Fibroblast of gingiva (primary cell): ENCODE measurements around the gene ACKR2.
"Not testable (repeated sequence)": the region's sequence is repeated elsewhere in the genome, so short reads cannot be mapped to it uniquely, and the experiment has no call there.

ENCODE experiments used
- DNase-seq: peaks from one replicate; pipeline ENCODE4 v3.0.0-alpha.2; 2011; ENCODE audit warnings: low read depth

ACKR2 gene

DNA sequence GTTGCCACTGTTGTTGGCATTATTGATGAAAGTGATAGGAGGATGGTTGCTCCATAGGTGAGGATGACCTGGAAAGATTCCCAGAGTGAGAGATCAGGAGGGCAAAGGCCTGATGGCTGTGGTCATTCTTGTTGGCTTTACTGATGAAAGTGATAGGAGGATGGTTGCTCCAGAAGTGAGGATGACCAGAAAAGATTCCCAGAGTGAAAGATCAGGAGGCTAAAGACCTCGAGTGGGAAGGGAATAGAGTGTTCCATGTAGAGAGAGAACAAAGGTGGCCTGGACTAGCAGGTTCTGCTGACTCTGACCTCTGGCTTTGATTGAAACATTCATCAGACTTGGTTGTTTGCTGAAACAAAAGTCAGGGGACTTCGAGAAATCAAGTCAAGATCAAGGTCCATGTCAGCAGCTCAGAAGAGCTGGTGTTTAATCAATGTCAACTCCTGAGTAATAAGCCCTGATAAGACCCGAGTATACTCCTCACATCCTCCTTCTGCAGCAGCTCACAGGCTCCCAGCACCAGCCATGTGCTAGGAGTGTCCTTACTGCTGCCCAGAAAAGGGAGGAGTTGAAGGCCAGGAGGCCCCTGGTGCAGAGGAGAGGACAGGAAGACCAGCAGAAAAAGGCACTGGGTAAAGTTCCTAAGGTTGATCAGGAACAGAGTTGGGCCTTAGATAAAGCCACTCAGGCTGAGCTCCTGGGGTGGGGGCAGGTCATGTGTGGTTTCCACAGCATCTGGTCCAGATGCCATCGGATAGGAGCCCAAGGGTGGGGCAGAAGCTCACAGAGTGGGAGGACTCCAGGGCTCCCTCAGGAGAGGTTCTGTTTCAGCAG is 46.5 kb downstream of the ACKR2 start:
- no peak for DNase-seq

- DNase-seq: no peak
Observed at GRCh38 chr3:42856544-42856943, 47.3 kb downstream of the ACKR2 start.

DNA sequence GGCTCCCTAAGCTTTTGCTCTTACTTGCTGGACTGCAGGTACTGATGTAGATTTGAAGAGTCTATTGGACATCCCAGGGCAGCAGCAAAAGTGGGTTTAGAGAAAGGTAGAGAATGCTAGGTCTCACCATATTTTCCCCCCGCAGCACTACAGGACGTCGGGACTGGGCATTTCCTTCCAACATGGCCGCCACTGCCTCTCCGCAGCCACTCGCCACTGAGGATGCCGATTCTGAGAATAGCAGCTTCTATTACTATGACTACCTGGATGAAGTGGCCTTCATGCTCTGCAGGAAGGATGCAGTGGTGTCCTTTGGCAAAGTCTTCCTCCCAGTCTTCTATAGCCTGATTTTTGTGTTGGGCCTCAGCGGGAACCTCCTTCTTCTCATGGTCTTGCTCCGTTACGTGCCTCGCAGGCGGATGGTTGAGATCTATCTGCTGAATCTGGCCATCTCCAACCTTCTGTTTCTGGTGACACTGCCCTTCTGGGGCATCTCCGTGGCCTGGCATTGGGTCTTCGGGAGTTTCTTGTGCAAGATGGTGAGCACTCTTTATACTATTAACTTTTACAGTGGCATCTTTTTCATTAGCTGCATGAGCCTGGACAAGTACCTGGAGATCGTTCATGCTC is 55.2 kb downstream of the ACKR2 start:
- no peak for DNase-seq

DNA sequence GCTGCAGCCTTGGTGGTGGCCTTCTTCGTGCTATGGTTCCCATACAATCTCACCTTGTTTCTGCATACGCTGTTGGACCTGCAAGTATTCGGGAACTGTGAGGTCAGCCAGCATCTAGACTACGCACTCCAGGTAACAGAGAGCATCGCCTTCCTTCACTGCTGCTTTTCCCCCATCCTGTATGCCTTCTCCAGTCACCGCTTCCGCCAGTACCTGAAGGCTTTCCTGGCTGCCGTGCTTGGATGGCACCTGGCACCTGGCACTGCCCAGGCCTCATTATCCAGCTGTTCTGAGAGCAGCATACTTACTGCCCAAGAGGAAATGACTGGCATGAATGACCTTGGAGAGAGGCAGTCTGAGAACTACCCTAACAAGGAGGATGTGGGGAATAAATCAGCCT is 56.0 kb downstream of the ACKR2 start:
- no peak for DNase-seq

GRCh38 chr3:42867138-42867537 is 57.9 kb downstream of the ACKR2 start:
- no peak for DNase-seq

GRCh38 chr3:42868841-42869240 is 59.6 kb downstream of the ACKR2 start:
- DNase-seq: no peak

GRCh38 chr3:42871592-42872196 is 62.4 kb downstream of the ACKR2 start:
- DNase-seq: no peak

DNA sequence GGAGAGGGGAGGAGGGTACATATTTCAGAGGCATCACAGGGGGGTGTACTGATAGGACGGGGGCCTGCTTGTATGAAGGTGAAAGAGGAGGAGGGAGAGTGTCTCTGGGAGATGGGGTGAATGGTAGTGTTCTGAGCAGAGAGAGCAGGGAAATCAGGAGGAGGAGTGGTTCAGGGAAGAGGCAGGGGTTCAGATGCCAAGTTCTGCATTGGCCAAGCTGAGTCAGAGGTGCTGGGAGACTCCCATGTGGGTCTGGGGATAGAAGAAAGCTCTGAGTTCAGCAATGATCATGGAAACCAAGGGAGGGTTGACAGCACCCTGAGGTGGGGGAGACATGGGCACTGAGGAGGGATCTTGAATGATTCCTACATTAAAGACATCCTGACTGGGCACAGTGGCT is 63.5 kb downstream of the ACKR2 start:
- DNase-seq: no peak

DNA sequence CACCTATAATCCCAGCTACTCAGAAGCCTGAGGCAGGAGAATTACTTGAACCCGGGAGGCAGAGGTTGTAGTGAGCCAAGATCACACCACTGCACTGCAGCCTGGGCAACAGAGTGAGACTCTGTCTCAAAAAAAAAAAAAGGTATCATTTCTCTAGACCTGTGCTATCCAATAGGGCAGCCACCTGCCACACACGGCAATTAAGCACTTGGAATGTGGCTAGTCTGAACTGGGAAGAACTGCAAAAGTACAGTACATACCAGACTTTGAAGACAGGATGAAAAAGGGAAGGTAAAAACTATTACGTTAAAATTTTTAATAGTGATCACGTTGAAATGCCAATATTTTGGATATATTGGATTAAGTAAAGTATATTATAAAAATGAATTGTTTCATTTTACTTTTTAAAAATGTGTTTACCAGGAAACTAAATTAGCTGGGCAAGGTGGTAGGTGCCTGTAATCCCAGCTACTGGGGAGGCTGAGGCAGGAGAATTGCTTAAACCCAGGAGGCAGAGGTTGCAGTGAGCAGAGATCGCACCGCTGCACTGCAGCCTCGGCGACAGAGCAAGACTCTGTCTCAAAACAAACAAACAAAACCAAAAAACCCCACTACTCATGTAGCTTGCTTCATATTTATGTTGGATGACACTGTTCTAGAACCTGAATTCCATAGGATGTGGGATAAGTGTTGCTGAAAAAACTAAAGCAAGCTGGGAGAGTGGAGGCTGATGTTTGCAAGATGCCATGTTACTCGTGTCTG is 64.2 kb downstream of the ACKR2 start:
- DNase-seq: no peak

- no peak for DNase-seq
Observed at GRCh38 chr3:42874749-42875148, 65.5 kb downstream of the ACKR2 start.

GRCh38 chr3:42875325-42876151 is 66.3 kb downstream of the ACKR2 start, which contains the start of gene CYP8B1:
Gene CYP8B1 (minus strand): TSS chr3:42875879. CDS start chr3:42875816, 63 bp downstream.
- no peak for DNase-seq

DNA sequence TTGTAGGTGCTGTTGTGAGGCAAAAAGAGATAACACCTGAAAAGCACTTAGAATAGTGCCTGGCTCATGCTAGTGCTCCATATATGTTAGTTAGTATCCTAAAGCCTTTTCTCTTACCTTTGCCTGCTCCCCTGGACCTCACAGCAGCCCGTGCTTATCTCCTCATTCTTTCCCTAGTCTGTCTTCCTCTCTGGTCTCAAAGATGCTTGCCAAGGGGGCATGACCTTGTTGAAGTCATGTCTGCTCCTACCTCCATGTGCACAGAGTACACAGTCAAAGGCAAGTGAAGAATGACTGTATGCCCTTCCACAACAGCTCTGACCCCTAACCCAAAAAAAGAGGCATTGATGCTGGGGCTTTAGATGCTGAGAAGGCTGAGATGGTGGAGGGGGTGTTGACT is 67.2 kb downstream of the ACKR2 start:
- DNase-seq: no peak

- no peak for DNase-seq
Observed at GRCh38 chr3:42876940-42877720, 67.9 kb downstream of the ACKR2 start.

DNA sequence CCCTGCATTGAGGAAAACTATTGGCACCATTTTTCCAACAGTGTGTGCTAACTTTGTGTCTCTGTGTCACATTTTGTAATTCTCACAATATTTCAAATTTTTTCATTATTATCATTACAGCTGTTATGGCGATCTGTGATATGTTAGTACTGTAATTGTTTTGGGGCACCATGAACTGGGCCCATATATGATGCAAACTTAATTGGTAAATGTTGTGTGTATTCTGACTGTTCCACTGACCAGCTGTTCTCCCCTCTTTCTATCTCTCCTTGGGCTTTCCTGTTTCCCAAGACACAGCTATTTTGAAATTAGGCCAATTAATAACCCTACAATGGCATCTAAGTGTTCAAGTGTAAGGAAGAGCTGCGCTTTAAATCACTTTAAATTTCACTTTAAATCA is 68.6 kb downstream of the ACKR2 start:
- DNase-seq: no peak

- DNase-seq: no peak
Observed at GRCh38 chr3:42880183-42880582, 70.9 kb downstream of the ACKR2 start.

GRCh38 chr3:42880601-42881451 is 71.6 kb downstream of the ACKR2 start:
- DNase-seq: peak; percentile 74

DNA sequence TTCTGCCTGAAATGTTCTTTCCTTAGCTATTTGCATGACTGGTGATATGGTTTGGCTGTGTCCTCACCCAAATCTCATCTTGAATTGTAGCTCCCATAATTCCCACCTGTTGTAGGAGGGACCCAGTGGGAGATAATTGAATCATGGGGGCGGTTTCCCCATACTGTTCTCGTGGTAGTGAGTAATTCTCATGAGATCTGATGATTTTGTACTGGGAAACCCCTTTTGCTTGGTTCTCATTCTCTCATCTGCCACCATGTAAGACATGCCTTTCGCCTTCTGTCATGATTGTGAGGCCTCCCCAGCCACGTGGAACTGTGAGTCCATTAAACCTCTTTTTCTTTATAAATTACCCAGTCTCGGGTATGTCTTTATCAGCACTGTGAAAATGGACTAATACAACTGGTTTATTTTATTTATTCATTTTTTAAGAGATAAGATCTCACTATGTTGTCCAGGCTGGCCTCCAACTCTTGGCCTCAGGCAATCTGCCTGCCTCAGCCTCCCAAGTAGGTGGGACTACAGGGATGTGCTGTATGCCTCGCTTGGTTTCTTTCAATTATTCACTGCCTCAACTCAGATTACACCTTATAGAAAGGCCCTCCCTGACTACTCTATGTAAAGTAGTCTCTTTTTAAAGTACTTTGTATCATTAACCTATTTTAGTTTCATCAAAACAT is 74.1 kb downstream of the ACKR2 start:
- not testable (repeated sequence) for DNase-seq

GRCh38 chr3:42884324-42884723 is 75.1 kb downstream of the ACKR2 start:
- DNase-seq: no peak

DNA sequence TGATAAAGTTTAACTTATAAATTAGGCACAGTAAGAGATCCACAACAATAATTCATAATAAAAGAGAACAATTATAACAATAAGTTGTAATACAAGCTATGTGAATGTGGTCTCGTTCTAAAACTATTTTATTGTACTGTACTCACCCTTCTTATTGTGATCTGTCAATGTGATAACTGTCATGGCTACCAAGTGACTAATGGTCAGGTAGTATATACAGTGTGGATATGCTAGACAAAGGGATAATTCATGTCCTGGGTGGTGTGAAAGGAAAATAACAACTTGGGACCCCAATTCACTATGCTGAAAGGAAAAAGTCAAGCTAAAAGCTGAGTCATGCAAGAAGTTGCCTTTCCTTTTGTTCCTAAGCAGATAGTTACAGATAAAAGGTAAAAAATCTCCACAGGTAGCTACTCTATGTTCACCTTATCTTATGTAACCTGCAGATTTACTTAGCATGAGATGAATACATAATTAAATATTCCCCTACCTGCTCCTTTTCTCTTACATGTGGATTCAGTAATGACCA is 77.1 kb downstream of the ACKR2 start:
- DNase-seq: no peak
